GM23338 (cell line): Measurements from ENCODE around the gene HES3. TPM values are rescaled to one million over a fixed set of nuclear protein-coding genes. Genes with fewer than 3 reads are reported as not detected.

Source experiments
- ATAC-seq: fragments of 200-7000 bp; cut with Tn5 transposase; 3 replicates; pipeline ENCODE4 v1.9.1; 2020
- DNase-seq: peaks from one replicate; pipeline ENCODE4 v3.0.0-alpha.2; 2015; ENCODE audit warnings: low spot score
- H2AFZ ChIP-seq: fragments of 200-600 bp; sonication (generic); 2 replicates; pipeline ENCODE4 v1.8.0; 2016; ENCODE audit warnings: antibody characterized with exemption, mild to moderate bottlenecking, moderate library complexity
- H3F3A ChIP-seq: fragments of 200-600 bp; sonication (generic); replicated peaks from 2 replicates; pipeline ENCODE4 v1.8.0; 2017; ENCODE audit warnings: antibody characterized with exemption, mixed run types, low read depth
- H3K27ac ChIP-seq: fragments of 200-600 bp; sonication (generic); 2 replicates; pipeline ENCODE4 v1.6.1; 2016; ENCODE audit warnings: low read depth
- H3K27me3 ChIP-seq: fragments of 200-600 bp; sonication (generic); 2 replicates; pipeline ENCODE4 v1.8.0; 2016; ENCODE audit warnings: mild to moderate bottlenecking, mixed run types, moderate library complexity; ENCODE audit not compliant: insufficient read depth
- H3K36me3 ChIP-seq: fragments of 200-600 bp; sonication (generic); 2 replicates; pipeline ENCODE4 v1.8.0; 2016; ENCODE audit warnings: mild to moderate bottlenecking; ENCODE audit not compliant: insufficient read depth
- H3K4me1 ChIP-seq: fragments of 200-600 bp; sonication (generic); 2 replicates; pipeline ENCODE4 v1.8.0; 2016; ENCODE audit warnings: mild to moderate bottlenecking, moderate library complexity; ENCODE audit not compliant: insufficient read depth
- H3K4me2 ChIP-seq: fragments of 200-600 bp; sonication (generic); 2 replicates; pipeline ENCODE4 v1.7.1; 2017; ENCODE audit warnings: mixed run types
- H3K4me3 ChIP-seq: fragments of 200-600 bp; sonication (generic); 2 replicates; pipeline ENCODE4 v1.6.1; 2016; ENCODE audit warnings: mixed run types
- H3K79me2 ChIP-seq: fragments of 200-600 bp; sonication (generic); replicated peaks from 2 replicates; pipeline ENCODE4 v1.8.0; 2017; ENCODE audit warnings: mild to moderate bottlenecking; ENCODE audit not compliant: insufficient read depth
- H3K9me2 ChIP-seq: fragments of 200-600 bp; sonication (generic); 2 replicates; pipeline ENCODE4 v1.8.0; 2017; ENCODE audit not compliant: insufficient read depth
- H4K20me1 ChIP-seq: fragments of 200-600 bp; sonication (generic); replicated peaks from 2 replicates; pipeline ENCODE4 v1.8.0; 2017; ENCODE audit warnings: mild to moderate bottlenecking; ENCODE audit not compliant: insufficient read depth
- H3K27ac Mint-ChIP-seq: 2 replicates; pipeline ENCODE4 v1.8.0; 2020; ENCODE audit warnings: inconsistent platforms, mild to moderate bottlenecking, moderate library complexity, mixed read lengths
- H3K27me3 Mint-ChIP-seq: 3 replicates; pipeline ENCODE4 v1.8.0; 2022; ENCODE audit warnings: low read depth, mild to moderate bottlenecking, moderate library complexity, mixed read lengths, inconsistent platforms; ENCODE audit not compliant: insufficient read depth, poor library complexity
- H3K36me3 Mint-ChIP-seq: 3 replicates; pipeline ENCODE4 v1.8.0; 2021; ENCODE audit warnings: low read depth, mild to moderate bottlenecking, inconsistent platforms, moderate library complexity, mixed read lengths
- H3K4me1 Mint-ChIP-seq: 3 replicates; pipeline ENCODE4 v1.8.0; 2020; ENCODE audit warnings: mild to moderate bottlenecking, inconsistent platforms, mixed read lengths
- H3K4me3 Mint-ChIP-seq: 3 replicates; pipeline ENCODE4 v1.8.0; 2021; ENCODE audit warnings: moderate library complexity, mild to moderate bottlenecking, inconsistent platforms, mixed read lengths
- H3K9me3 Mint-ChIP-seq: 3 replicates; pipeline ENCODE4 v1.8.0; 2020; ENCODE audit warnings: moderate library complexity, mild to moderate bottlenecking, inconsistent platforms, mixed read lengths
- CREB1 ChIP-seq: fragments of 250-450 bp; sonication (Bioruptor Pico); IDR thresholded peaks from 2 replicates; pipeline ENCODE4 v1.5.0; 2020; ENCODE audit warnings: low read depth, mild to moderate bottlenecking, moderate library complexity
- EZH2 ChIP-seq: fragments of 200-600 bp; sonication (generic); IDR thresholded peaks from one replicate; pipeline ENCODE4 v1.8.0; 2017; ENCODE audit warnings: antibody characterized with exemption, mild to moderate bottlenecking, low read depth; ENCODE audit not compliant: unreplicated experiment
- EZH2phosphoT487 ChIP-seq: fragments of 200-600 bp; sonication (generic); IDR thresholded peaks from one replicate; pipeline ENCODE4 v1.8.1; 2018; ENCODE audit warnings: antibody characterized with exemption; ENCODE audit not compliant: unreplicated experiment
- JUNB ChIP-seq: IDR thresholded peaks from one replicate; pipeline ENCODE4 v1.6.1; 2016; ENCODE audit warnings: antibody characterized with exemption; ENCODE audit not compliant: unreplicated experiment
- NANOG ChIP-seq: IDR thresholded peaks from 2 replicates; pipeline ENCODE4 v1.6.1; 2016; ENCODE audit warnings: antibody characterized with exemption, borderline replicate concordance
- POLR2AphosphoS5 ChIP-seq: IDR thresholded peaks from 2 replicates; pipeline ENCODE4 v1.6.1; 2016; ENCODE audit warnings: antibody characterized with exemption, low read depth
- STAT1 ChIP-seq: IDR thresholded peaks from one replicate; pipeline ENCODE4 v1.6.1; 2016; ENCODE audit warnings: antibody characterized with exemption; ENCODE audit not compliant: unreplicated experiment
- ZNF114 ChIP-seq: fragments of 250-450 bp; sonication (Bioruptor Pico); IDR thresholded peaks from 2 replicates; pipeline ENCODE4 v1.5.0; 2020; ENCODE audit warnings: mild to moderate bottlenecking, moderate library complexity
- ZNF331 ChIP-seq: fragments of 250-450 bp; sonication (Bioruptor Pico); IDR thresholded peaks from 2 replicates; pipeline ENCODE4 v1.5.0; 2020; ENCODE audit warnings: low read depth, mild to moderate bottlenecking, moderate library complexity
- polyA plus RNA-seq: library from polyadenylated mRNA; unstranded; fragments of >200 nt; fragmentation: Nextera tagmentation; extraction: Ambion mirVana; gene quantifications from 2 replicates; pipeline ENCODE4 v1.2.1, GENCODE V29; 2016
- total RNA-seq: library from RNA; depleted of rRNA; stranded (reverse); fragments of >200 nt; shearing (Covaris generic); gene quantifications from 2 replicates; pipeline ENCODE4 v1.2.3, GENCODE V29; 2014
- TF ChIP-seq, protein P1 (sequence below), 2 experiments: fragments of 200-600 bp in 1 of 2; sonication (generic) in 1 of 2; conservative IDR thresholded peaks; 2 replicates each; pipeline versions ENCODE4 v1.5.1 to v1.6.1; 2016 to 2017; ENCODE audit warnings: antibody characterized with exemption in 2 of 2, low read depth in 2 of 2, mild to moderate bottlenecking in 2 of 2, moderate library complexity in 1 of 2
- TF ChIP-seq, protein P2 (sequence below): IDR thresholded peaks from one replicate; pipeline ENCODE4 v1.6.1; 2018; ENCODE audit warnings: antibody characterized with exemption; ENCODE audit not compliant: unreplicated experiment
- TF ChIP-seq, protein P3 (sequence below): fragments of 250-450 bp; sonication (Bioruptor Pico); IDR thresholded peaks from 2 replicates; pipeline ENCODE4 v1.5.0; 2020; ENCODE audit warnings: mild to moderate bottlenecking, moderate library complexity
- TF ChIP-seq, protein P4 (sequence below): IDR thresholded peaks from 2 replicates; pipeline ENCODE4 v1.6.1; 2016; ENCODE audit warnings: antibody characterized with exemption

Gene HES3
- total and polyA plus RNA-seq, 2 experiments from 2014 or later, result 7.1 to 50.4 TPM

DNA sequence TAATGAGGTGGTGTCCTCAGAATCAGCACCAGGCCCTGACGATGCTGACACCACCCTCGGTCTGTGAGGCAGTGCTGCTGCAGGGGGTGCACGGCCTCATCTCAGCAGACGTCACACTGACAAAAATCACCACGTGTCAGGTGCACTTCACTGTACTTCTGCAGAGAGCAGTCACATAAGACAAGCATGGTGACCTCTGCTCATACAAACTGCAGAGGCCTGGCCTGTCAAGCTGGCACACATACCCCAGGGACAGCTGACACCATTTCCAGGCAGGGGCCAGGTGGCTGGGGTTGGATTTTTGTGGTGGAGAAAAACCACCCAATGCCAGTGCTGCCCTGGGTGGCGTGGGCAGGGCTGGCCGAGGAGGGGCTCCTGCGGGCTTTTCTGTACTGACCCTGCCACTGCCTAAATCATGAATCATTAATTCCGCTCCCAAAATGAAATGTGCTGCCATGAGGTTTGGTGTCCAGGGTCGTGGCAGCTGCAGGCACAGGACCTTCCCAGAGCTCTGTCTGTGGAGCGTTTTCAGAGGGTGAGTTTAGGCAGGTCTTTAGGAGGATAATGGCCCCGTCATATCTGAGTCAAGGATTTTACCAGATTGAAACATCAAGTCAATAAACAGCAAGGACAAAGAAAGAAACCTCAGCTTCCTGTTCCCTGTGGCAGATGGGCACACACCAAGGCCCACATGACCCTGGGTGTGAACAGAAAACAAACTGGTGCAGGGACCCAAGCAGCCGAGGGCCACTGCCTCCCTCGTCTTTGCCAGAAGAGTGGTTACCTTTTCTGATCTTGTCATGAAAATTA, 50.3 kb downstream of the HES3 start:
- no peaks in the 10 kb centered on the region for H3K4me1 Mint-ChIP-seq
- H4K20me1 ChIP-seq, result peaks cover 4% of the 10 kb centered on the region
- no peaks in the 10 kb centered on the region for H3K79me2 ChIP-seq
- no peak overlapping the region for H3K4me3 Mint-ChIP-seq
- H3K27me3 ChIP-seq, result no peaks in the 10 kb centered on the region
- H3K4me2 ChIP-seq, result no peak overlapping the region
- peaks cover 4% of the 10 kb centered on the region for H3K27me3 Mint-ChIP-seq
- peaks cover 7% of the 10 kb centered on the region; the same call in 1 of the 2 replicates for H3K36me3 ChIP-seq
- ATAC-seq, result no peak
- H2AFZ ChIP-seq, result no peak overlapping the region
- no peaks in the 10 kb centered on the region for H3K9me3 Mint-ChIP-seq
- H3F3A ChIP-seq, result peaks cover 2% of the 10 kb centered on the region; the same call in 1 of the 2 replicates
- TF ChIP-seq, protein P1, sequence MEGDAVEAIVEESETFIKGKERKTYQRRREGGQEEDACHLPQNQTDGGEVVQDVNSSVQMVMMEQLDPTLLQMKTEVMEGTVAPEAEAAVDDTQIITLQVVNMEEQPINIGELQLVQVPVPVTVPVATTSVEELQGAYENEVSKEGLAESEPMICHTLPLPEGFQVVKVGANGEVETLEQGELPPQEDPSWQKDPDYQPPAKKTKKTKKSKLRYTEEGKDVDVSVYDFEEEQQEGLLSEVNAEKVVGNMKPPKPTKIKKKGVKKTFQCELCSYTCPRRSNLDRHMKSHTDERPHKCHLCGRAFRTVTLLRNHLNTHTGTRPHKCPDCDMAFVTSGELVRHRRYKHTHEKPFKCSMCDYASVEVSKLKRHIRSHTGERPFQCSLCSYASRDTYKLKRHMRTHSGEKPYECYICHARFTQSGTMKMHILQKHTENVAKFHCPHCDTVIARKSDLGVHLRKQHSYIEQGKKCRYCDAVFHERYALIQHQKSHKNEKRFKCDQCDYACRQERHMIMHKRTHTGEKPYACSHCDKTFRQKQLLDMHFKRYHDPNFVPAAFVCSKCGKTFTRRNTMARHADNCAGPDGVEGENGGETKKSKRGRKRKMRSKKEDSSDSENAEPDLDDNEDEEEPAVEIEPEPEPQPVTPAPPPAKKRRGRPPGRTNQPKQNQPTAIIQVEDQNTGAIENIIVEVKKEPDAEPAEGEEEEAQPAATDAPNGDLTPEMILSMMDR (conservative IDR thresholded peaks at IDR 0.05; ENCODE audit: low read depth in 2 of 2), result no peak
- TF ChIP-seq STAT1 (no peak), EZH2 (no peak), ZNF114 (CRISPR knock-in tag) (no peak), CREB1 (CRISPR knock-in tag) (no peak), ZNF331 (no peak), NANOG (no peak), EZH2phosphoT487 (no peak), JUNB (no peak), POLR2AphosphoS5 (no peak)
- TF ChIP-seq, protein P2, sequence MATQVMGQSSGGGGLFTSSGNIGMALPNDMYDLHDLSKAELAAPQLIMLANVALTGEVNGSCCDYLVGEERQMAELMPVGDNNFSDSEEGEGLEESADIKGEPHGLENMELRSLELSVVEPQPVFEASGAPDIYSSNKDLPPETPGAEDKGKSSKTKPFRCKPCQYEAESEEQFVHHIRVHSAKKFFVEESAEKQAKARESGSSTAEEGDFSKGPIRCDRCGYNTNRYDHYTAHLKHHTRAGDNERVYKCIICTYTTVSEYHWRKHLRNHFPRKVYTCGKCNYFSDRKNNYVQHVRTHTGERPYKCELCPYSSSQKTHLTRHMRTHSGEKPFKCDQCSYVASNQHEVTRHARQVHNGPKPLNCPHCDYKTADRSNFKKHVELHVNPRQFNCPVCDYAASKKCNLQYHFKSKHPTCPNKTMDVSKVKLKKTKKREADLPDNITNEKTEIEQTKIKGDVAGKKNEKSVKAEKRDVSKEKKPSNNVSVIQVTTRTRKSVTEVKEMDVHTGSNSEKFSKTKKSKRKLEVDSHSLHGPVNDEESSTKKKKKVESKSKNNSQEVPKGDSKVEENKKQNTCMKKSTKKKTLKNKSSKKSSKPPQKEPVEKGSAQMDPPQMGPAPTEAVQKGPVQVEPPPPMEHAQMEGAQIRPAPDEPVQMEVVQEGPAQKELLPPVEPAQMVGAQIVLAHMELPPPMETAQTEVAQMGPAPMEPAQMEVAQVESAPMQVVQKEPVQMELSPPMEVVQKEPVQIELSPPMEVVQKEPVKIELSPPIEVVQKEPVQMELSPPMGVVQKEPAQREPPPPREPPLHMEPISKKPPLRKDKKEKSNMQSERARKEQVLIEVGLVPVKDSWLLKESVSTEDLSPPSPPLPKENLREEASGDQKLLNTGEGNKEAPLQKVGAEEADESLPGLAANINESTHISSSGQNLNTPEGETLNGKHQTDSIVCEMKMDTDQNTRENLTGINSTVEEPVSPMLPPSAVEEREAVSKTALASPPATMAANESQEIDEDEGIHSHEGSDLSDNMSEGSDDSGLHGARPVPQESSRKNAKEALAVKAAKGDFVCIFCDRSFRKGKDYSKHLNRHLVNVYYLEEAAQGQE, result no peak
- TF ChIP-seq, protein P3, sequence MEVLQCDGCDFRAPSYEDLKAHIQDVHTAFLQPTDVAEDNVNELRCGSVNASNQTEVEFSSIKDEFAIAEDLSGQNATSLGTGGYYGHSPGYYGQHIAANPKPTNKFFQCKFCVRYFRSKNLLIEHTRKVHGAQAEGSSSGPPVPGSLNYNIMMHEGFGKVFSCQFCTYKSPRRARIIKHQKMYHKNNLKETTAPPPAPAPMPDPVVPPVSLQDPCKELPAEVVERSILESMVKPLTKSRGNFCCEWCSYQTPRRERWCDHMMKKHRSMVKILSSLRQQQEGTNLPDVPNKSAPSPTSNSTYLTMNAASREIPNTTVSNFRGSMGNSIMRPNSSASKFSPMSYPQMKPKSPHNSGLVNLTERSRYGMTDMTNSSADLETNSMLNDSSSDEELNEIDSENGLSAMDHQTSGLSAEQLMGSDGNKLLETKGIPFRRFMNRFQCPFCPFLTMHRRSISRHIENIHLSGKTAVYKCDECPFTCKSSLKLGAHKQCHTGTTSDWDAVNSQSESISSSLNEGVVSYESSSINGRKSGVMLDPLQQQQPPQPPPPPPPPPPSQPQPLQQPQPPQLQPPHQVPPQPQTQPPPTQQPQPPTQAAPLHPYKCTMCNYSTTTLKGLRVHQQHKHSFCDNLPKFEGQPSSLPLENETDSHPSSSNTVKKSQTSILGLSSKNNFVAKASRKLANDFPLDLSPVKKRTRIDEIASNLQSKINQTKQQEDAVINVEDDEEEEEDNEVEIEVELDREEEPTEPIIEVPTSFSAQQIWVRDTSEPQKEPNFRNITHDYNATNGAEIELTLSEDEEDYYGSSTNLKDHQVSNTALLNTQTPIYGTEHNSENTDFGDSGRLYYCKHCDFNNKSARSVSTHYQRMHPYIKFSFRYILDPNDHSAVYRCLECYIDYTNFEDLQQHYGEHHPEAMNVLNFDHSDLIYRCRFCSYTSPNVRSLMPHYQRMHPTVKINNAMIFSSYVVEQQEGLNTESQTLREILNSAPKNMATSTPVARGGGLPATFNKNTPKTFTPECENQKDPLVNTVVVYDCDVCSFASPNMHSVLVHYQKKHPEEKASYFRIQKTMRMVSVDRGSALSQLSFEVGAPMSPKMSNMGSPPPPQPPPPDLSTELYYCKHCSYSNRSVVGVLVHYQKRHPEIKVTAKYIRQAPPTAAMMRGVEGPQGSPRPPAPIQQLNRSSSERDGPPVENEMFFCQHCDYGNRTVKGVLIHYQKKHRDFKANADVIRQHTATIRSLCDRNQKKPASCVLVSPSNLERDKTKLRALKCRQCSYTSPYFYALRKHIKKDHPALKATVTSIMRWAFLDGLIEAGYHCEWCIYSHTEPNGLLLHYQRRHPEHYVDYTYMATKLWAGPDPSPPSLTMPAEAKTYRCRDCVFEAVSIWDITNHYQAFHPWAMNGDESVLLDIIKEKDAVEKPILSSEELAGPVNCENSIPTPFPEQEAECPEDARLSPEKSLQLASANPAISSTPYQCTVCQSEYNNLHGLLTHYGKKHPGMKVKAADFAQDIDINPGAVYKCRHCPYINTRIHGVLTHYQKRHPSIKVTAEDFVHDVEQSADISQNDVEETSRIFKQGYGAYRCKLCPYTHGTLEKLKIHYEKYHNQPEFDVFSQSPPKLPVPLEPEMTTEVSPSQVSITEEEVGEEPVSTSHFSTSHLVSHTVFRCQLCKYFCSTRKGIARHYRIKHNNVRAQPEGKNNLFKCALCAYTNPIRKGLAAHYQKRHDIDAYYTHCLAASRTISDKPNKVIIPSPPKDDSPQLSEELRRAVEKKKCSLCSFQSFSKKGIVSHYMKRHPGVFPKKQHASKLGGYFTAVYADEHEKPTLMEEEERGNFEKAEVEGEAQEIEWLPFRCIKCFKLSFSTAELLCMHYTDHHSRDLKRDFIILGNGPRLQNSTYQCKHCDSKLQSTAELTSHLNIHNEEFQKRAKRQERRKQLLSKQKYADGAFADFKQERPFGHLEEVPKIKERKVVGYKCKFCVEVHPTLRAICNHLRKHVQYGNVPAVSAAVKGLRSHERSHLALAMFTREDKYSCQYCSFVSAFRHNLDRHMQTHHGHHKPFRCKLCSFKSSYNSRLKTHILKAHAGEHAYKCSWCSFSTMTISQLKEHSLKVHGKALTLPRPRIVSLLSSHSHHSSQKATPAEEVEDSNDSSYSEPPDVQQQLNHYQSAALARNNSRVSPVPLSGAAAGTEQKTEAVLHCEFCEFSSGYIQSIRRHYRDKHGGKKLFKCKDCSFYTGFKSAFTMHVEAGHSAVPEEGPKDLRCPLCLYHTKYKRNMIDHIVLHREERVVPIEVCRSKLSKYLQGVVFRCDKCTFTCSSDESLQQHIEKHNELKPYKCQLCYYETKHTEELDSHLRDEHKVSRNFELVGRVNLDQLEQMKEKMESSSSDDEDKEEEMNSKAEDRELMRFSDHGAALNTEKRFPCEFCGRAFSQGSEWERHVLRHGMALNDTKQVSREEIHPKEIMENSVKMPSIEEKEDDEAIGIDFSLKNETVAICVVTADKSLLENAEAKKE, result no peak
- TF ChIP-seq, protein P4, sequence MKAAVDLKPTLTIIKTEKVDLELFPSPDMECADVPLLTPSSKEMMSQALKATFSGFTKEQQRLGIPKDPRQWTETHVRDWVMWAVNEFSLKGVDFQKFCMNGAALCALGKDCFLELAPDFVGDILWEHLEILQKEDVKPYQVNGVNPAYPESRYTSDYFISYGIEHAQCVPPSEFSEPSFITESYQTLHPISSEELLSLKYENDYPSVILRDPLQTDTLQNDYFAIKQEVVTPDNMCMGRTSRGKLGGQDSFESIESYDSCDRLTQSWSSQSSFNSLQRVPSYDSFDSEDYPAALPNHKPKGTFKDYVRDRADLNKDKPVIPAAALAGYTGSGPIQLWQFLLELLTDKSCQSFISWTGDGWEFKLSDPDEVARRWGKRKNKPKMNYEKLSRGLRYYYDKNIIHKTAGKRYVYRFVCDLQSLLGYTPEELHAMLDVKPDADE, result no peak
- H3K4me3 ChIP-seq, result no peak overlapping the region
- H3K27ac Mint-ChIP-seq, result no peak overlapping the region
- H3K36me3 Mint-ChIP-seq, result peaks cover 18% of the 10 kb centered on the region
- H3K4me1 ChIP-seq, result no peaks in the 10 kb centered on the region
- DNase-seq, result no peak
- H3K27ac ChIP-seq, result no peak overlapping the region
- H3K9me2 ChIP-seq, result no peaks in the 10 kb centered on the region
